HL-60/S4 (cell line): ENCODE results near the gene ABRAXAS1.
"Not testable (repeated sequence)": the region's sequence is repeated elsewhere in the genome, so short reads cannot be mapped to it uniquely, and the experiment has no call there.

Experiments used
- in situ Hi-C: fragments of 300-500 bp; cut with MboI; formaldehyde crosslinking; loops from 2 replicates; pipeline ENCODE4 v1.14.3; 2022; ENCODE audit warnings: low sequenced_read_pairs

The ABRAXAS1 gene

DNA sequence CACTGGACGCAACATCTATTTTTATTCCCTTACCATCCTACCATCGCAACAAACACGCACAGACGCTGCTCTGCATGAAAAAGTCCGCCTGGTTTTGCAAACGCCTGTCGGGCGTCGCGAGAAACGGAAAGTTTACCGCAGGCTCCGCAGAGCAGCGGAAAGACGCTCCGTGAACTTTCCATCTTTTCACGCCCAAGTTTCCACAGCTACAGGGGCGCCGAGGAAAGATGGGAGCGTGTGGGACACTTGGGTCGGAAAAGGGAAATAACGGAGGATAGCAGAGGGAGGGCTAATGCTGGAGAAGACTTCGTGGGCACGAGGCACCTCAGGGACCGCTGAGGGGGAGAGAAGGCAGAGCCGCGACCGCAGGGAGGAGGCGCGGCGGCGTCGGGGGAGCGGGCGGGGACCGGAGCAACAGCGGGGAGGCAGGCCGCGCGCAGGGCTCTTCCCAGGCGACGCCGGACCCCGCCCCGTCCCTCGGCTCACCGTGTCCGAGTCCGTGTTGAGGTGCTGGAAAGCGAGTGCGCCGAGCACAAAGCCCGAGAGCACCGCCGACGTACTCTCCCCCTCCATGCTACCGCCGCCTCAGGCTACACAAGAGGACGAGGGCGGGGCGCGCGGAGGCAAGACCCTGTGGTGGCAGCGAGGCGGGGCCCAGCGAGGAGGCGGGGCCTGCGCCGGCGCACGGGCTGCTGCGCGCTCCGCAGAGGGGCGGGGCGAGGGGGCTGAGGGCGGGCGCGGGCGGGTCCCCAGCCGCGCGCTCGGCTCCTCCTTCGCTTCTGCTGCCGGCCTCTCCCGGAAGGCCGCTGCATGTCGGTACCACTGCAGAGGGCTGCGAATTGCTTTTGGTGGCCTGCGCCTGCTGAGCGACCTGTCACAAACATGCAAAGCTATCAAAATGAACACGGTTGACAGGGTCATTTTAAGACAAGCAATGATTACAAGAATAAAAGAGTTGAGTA lies at the start of gene ABRAXAS1:
ABRAXAS1 (minus strand) TSS at position 601 of the 962 bp plus-strand sequence; CDS start at position 573, 28 bp downstream.
- in situ Hi-C loops: no loop called here

- in situ Hi-C loops: no loop called here
Observed at GRCh38 chr4:83527671-83528070, 42.8 kb upstream of the ABRAXAS1 start.

DNA sequence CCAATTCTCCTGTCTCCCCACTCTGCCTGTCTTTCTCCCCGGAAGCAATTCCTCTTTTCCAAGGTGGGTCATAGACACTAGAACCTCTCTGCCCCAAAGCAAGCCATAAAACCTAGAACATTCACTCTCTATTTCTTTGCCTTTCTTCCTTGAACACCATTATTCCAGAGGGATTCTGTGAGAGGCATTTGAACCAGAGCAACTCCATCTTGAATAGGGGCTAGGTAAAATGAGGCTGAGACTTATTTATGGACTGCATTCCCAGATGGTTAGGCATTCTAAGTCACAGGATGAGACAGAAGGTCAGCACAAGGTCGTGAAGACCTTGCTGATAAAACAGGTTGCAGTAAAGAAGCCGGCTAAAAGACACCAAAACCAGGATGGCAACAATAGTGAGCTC lies 37.3 kb upstream of the ABRAXAS1 start:
- in situ Hi-C loops: loop anchor here (25.0 kb wide), 2 partner anchors 715 to 990 kb away; no protein-coding TSS in a partner anchor

DNA sequence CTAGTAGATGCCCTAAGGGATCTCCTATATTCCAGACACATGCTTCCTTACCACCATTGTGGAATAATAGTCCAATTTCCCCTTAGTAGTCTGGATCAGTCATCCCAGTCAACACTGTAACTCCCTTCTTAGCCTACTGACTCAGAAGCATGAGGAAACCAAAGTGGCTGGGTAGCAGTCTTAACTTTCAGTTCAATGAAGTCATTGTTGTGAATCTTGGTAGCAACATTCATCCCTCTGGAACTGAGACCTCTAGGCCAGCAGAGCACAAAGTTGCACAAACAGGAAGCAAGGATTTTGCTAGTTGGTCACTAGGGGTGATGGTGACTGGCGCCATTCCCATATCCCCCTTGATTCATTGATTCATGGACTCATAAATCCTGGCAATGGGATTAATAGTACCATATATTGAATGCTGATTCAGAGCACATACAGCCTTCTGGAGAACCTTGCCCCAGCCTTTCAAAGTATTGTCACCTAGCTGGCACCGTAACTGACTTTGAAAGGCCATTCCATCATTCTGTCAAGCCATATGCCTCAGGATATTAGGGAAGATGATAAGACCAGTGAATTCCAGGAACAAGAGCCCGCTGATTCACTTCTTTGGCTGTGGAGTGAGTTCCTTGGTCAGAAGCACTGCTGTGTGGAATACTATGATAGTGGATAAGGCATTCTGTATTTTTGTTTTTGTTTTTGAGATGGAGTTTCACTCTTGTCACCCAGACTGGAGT lies 31.3 kb upstream of the ABRAXAS1 start:
- in situ Hi-C loops: loop anchor here (25.0 kb wide), 2 partner anchors 721 to 996 kb away; no protein-coding TSS in a partner anchor

- in situ Hi-C loops: loop anchor here (25.0 kb wide), 2 partner anchors 727 to 1002 kb away; no protein-coding TSS in a partner anchor
Observed at GRCh38 chr4:83510442-83510841, 25.5 kb upstream of the ABRAXAS1 start.

GRCh38 chr4:83509156-83509585 lies 24.3 kb upstream of the ABRAXAS1 start:
- in situ Hi-C loops: loop anchor here (25.0 kb wide), 2 partner anchors 728 to 1003 kb away; no protein-coding TSS in a partner anchor

- in situ Hi-C loops: loop anchor here (5.0 to 25.0 kb wide), 3 partner anchors 132 to 1007 kb away; no protein-coding TSS in a partner anchor
Observed at GRCh38 chr4:83504996-83505395, 20.1 kb upstream of the ABRAXAS1 start.

DNA sequence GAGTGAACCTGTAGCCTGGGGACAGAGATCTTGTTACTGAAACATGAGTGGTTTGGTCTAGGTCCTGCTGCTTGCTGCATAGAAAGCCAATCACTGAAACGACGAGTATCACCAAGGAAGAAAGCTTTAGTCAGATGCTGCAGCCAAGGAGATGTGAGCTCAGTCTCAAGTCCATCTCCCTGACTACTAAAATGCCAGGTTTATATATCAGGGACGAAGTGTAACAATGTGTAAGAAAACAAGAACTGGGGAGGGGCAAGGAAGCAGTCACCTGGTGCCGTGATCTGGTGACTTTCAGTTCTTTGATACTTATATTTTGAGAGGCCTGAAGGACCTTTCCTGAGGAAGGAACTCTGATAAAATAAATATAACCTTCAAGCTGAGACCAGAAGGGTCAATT lies 19.6 kb upstream of the ABRAXAS1 start:
- in situ Hi-C loops: loop anchor here (5.0 to 25.0 kb wide), 3 partner anchors 133 to 1008 kb away; no protein-coding TSS in a partner anchor

DNA sequence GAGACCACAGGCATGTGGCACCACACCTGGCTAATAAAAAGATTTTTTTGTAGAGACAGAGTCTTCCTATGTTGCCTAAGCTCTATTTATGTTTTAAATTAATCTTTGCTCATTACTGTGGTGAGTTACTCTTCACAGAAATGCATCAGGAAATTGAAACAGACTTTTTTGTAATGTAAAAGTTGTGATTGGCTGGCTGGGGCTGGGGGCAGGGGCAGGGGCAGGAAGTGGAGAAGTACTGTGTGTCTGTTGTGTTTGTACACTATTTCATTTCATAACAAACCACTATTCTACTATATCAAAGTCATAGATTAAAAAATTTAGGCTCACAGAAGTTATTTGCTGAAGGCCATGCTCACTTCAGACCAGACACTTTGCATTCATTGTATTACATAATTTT lies 19.1 kb upstream of the ABRAXAS1 start:
- in situ Hi-C loops: loop anchor here (5.0 to 25.0 kb wide), 3 partner anchors 133 to 1008 kb away; no protein-coding TSS in a partner anchor

DNA sequence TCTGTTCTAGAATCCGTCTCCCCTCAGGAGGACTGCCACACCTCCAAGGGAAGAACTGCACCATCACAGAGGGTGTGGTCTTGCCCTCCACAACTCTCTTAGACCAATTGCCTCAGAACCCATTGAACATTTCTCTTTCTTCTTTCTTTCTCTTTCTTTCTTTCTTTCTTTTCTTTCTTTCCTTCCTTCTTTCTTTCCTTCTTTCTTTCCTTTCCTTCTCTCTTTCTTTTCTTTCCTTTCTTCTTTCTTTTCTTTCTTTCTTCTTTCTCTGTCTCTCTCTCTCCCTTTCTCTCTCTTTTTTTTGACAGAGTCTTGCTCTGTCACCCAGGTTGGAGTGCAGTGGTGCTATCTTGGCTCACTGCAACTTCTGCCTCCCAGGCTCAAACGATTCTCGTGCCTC lies 16.8 kb upstream of the ABRAXAS1 start:
- in situ Hi-C loops: loop anchor here (5.0 to 25.0 kb wide), 3 partner anchors 136 to 1011 kb away; no protein-coding TSS in a partner anchor

GRCh38 chr4:83498187-83498586 lies 13.3 kb upstream of the ABRAXAS1 start:
- in situ Hi-C loops: no loop called here

- in situ Hi-C loops: not testable (repeated sequence)
Observed at GRCh38 chr4:83496085-83496917, 11.4 kb upstream of the ABRAXAS1 start.

GRCh38 chr4:83490876-83491450 lies 6.1 kb upstream of the ABRAXAS1 start:
- in situ Hi-C loops: no loop called here

DNA sequence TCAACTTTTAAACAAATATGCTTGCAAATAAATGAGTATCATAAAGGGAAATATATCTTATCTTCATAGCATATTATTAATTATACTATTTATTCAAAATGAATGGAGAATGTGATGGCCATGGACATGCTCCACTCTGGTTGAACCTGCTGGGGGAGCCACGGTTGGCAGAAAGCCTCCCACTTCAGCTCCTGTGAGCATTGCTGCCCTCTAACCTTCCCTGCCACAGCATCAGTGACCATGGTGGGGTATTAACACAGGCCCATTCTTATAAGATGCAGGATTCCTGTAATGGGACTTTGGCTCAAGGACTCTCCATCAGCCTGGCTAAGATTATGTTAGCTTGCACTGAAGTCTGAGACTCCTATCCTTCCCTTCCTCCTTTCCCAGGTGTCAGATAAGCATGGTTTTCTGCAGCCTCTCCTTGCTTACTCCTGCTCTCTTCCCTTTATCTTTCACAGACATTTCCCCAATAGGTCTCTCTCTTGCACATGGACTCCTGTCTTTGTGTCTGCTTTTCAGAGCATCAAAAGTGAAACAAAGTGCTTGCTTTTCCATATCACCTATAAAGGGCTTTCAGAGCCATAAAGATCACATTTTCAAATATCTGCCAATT lies 4.9 kb upstream of the ABRAXAS1 start:
- in situ Hi-C loops: no loop called here

DNA sequence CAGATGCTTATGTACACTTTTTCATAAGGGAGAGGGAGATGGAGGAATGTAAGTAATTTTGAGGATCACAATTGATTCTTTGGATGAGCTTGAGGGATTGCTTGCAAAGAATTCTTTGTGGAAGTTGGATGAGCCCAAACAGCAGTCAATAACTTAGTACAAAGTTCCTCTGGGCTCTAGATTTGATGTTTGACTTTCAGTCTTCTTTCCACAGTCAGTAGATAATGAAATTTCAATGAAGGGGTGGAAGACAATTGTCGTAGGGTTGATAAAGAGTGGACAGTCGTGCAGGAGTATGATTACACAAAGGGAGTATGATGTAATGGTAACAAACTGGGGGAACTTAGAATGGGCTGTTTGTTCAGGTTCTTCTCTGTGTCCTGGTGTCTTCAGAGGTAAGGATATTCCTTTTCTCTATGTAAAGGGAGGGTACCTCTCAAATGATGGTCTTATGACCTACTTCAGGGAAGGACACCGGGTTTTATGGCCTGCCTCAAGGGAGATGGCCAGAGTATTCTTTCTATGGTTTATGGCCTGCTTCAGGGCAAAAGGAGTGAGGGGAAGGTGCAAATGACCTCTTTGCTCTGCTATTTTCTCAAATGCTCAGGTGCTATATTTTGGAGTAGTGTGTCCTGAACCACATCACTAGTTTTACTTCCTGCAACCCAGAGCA lies 1.7 kb upstream of the ABRAXAS1 start:
- in situ Hi-C loops: no loop called here

DNA sequence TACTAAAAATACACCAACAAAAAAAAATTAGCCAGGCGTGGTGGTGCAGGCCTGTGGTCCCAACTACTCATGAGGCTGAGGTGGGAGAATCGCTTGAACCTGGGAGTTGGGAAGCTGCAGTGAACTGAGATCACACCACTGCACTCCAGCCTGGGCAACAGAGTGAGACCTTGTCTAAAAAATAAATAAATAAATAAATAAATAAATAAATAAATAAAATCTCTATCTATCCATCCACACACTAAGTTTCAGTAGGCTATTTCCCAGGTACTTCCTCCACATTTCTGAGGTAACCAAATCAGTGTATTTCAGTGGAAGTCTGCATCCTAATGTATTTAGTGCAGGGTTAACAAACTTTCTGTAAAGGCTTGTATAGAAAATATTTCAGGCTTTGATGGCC lies 10.9 kb downstream of the ABRAXAS1 start:
- in situ Hi-C loops: no loop called here

DNA sequence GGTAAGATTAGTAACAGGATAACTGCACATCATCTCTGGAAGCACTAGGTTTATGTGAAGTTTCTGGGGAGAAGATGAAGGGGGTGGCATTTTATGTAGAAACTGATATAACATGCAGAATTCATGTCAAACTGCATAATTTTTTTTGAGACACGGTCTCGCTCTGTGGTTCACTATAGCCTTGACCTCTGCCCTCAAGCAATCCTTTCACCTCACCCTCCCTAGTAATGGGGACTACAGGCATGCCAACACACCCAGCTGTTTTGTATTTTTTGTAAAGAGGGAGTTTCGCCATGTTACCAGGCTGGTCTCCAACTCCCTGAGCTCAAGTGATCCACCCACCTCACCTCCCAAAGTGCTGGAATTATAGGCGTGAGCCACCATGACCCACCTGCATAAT lies 11.5 kb downstream of the ABRAXAS1 start:
- in situ Hi-C loops: no loop called here

DNA sequence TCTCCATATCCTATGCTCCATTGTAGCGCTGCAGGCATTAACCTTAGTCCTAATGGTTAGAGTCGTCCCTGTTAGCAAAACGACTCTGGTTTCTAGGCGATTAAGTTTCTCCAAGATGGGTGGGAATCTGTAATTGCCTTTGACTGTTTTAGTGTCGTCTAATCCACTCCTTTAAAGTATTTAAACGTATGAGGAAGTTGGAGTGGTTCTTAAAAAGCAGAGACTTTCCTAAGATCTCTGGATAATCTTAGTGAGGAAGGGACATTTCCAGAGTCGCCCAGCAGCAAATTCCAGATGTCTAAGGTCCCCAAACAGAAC lies 28.8 kb downstream of the ABRAXAS1 start:
- in situ Hi-C loops: no loop called here
